HL-60 (cell line): Measurements from ENCODE around the gene LRATD1.

Experiments used
- GABPA ChIP-seq: IDR thresholded peaks from 2 replicates; pipeline ENCODE4 v1.6.1; 2012; ENCODE audit warnings: low read depth
- POLR2AphosphoS5 ChIP-seq: IDR thresholded peaks from 2 replicates; pipeline ENCODE4 v1.6.1; 2012; ENCODE audit warnings: low read depth
- TF ChIP-seq, protein P1 (sequence below): IDR thresholded peaks from one replicate; pipeline ENCODE4 v1.5.1; 2011; ENCODE audit warnings: low read length, control low read depth, inconsistent platforms; ENCODE audit not compliant: insufficient read depth
- TF ChIP-seq, protein P2 (sequence below): IDR thresholded peaks from 2 replicates; pipeline ENCODE4 v1.6.1; 2012; ENCODE audit warnings: low read depth; ENCODE audit not compliant: insufficient replicate concordance

DNA sequence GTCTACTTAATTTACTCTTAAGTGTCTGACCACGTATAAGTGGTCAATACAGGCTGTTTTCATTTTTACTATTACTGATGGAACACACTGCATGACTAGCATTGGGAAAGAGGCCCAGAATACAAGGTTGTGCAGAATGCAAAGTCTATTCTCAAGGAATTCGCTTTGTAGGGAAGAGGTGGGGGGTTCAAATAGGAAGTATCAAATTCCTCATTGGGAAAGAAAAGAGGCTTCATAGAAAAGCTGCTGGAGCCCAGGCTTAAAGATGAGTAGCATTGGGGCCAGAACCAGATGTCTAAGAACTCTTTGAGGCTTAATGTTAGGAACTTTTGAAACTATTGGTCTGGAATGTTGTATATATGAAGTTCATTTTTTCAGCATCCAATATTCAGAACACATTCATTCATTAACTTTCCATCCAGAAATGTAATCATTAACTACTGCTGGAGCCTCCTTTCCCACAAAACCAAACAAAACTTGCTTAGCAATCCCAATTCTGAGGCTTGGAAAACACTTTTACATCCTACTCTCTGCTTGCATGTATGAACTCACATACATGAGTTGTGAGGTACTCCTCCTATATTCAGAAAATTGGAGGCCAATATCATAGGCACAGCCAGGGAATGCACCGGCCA lies 994 bp upstream of the LRATD1 start:
- TF ChIP-seq, protein P1, sequence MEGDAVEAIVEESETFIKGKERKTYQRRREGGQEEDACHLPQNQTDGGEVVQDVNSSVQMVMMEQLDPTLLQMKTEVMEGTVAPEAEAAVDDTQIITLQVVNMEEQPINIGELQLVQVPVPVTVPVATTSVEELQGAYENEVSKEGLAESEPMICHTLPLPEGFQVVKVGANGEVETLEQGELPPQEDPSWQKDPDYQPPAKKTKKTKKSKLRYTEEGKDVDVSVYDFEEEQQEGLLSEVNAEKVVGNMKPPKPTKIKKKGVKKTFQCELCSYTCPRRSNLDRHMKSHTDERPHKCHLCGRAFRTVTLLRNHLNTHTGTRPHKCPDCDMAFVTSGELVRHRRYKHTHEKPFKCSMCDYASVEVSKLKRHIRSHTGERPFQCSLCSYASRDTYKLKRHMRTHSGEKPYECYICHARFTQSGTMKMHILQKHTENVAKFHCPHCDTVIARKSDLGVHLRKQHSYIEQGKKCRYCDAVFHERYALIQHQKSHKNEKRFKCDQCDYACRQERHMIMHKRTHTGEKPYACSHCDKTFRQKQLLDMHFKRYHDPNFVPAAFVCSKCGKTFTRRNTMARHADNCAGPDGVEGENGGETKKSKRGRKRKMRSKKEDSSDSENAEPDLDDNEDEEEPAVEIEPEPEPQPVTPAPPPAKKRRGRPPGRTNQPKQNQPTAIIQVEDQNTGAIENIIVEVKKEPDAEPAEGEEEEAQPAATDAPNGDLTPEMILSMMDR = no peak
- no peak for TF ChIP-seq GABPA
- TF ChIP-seq, protein P2, sequence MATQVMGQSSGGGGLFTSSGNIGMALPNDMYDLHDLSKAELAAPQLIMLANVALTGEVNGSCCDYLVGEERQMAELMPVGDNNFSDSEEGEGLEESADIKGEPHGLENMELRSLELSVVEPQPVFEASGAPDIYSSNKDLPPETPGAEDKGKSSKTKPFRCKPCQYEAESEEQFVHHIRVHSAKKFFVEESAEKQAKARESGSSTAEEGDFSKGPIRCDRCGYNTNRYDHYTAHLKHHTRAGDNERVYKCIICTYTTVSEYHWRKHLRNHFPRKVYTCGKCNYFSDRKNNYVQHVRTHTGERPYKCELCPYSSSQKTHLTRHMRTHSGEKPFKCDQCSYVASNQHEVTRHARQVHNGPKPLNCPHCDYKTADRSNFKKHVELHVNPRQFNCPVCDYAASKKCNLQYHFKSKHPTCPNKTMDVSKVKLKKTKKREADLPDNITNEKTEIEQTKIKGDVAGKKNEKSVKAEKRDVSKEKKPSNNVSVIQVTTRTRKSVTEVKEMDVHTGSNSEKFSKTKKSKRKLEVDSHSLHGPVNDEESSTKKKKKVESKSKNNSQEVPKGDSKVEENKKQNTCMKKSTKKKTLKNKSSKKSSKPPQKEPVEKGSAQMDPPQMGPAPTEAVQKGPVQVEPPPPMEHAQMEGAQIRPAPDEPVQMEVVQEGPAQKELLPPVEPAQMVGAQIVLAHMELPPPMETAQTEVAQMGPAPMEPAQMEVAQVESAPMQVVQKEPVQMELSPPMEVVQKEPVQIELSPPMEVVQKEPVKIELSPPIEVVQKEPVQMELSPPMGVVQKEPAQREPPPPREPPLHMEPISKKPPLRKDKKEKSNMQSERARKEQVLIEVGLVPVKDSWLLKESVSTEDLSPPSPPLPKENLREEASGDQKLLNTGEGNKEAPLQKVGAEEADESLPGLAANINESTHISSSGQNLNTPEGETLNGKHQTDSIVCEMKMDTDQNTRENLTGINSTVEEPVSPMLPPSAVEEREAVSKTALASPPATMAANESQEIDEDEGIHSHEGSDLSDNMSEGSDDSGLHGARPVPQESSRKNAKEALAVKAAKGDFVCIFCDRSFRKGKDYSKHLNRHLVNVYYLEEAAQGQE = no peak
- no peak for TF ChIP-seq POLR2AphosphoS5
